Breast epithelium (tissue), 3 donors: Measurements from ENCODE around the gene IGFBP3.

Experiments
- CTCF ChIP-seq, 3 donors: fragments of 450-650 bp; IDR thresholded peaks; one replicate each; pipeline ENCODE4 v1.5.1; 2016 to 2017; ENCODE audit warnings: antibody characterized with exemption in 3 of 3, mild to moderate bottlenecking in 3 of 3, moderate library complexity in 3 of 3
- POLR2A ChIP-seq: fragments of 450-650 bp; IDR thresholded peaks from one replicate; pipeline ENCODE4 v1.6.1; 2016; ENCODE audit warnings: antibody characterized with exemption, mild to moderate bottlenecking, moderate library complexity
- POLR2AphosphoS5 ChIP-seq, 3 donors: sonication (generic); formaldehyde crosslinking; IDR thresholded peaks; one replicate each; pipeline ENCODE4 v1.6.1; 2017; ENCODE audit warnings: antibody characterized with exemption in 3 of 3

- no peak for TF ChIP-seq POLR2AphosphoS5 (IDR thresholded peaks at IDR 0.05)
- TF ChIP-seq CTCF (IDR thresholded peaks at IDR 0.05), result no peak
- no peak for TF ChIP-seq POLR2A
Measured at GRCh38 chr7:45919231-45919784, 1.8 kb downstream of the IGFBP3 start.
